Common myeloid progenitor, CD34-positive (primary cell): ENCODE data around the gene OIP5.
"Not testable (repeated sequence)": the region's sequence is repeated elsewhere in the genome, so short reads cannot be mapped to it uniquely, and the experiment has no call there.

Experiments used
- CTCF ChIA-PET: fragments of 350-600 bp; sonication (Branson Sonifier 250); formaldehyde crosslinking; loops from one replicate; lab custom pipeline; 2021; ENCODE audit warnings: antibody characterized with exemption; lab: Charles Lee
- POLR2A ChIA-PET: fragments of 350-600 bp; sonication (Branson Sonifier 250); formaldehyde crosslinking; loops from one replicate; lab custom pipeline; 2021; ENCODE audit warnings: antibody characterized with exemption; lab: Charles Lee
- DNase-seq, 3 donors: peaks; one replicate each; pipeline versions ENCODE4 v3.0.0 to v3.0.0-alpha.2; 2013
- H3K27ac ChIP-seq, 2 experiments: 1 replicate in 1 of 2; 2 replicates in 1 of 2; pipeline ENCODE4 v1.7.0; 2013; ENCODE audit warnings: inconsistent platforms in 2 of 2, low read length in 2 of 2, mild to moderate bottlenecking in 2 of 2, low read depth in 1 of 2, moderate library complexity in 1 of 2; ENCODE audit not compliant: severe bottlenecking in 2 of 2, insufficient read depth in 1 of 2, poor library complexity in 1 of 2
- H3K27me3 ChIP-seq, 5 experiments: replicated peaks in 2 of 5; 1 replicate in 3 of 5; 2 replicates in 2 of 5; pipeline versions ENCODE4 v1.6.1 to v1.7.0; 2013; ENCODE audit warnings: low read length in 4 of 5, mild to moderate bottlenecking in 2 of 5, moderate library complexity in 2 of 5, inconsistent platforms in 1 of 5; ENCODE audit not compliant: insufficient read depth in 5 of 5, control insufficient read depth in 4 of 5
- H3K36me3 ChIP-seq, 4 experiments: 1 replicate in 2 of 4; 2 replicates in 2 of 4; pipeline versions ENCODE4 v1.6.1 to v1.7.0; 2013; ENCODE audit warnings: low read length in 3 of 4, control low read depth in 1 of 4, mild to moderate bottlenecking in 1 of 4; ENCODE audit not compliant: control insufficient read depth in 4 of 4, insufficient read depth in 4 of 4
- H3K4me1 ChIP-seq, 4 experiments: 1 replicate in 3 of 4; 2 replicates in 1 of 4; pipeline versions ENCODE4 v1.6.1 to v1.7.1; 2013; ENCODE audit warnings: low read length in 3 of 4, mild to moderate bottlenecking in 3 of 4, control low read depth in 1 of 4, inconsistent platforms in 1 of 4, moderate library complexity in 1 of 4; ENCODE audit not compliant: control insufficient read depth in 4 of 4, insufficient read depth in 4 of 4; ENCODE audit errors: control extremely low read depth in 1 of 4
- H3K4me3 ChIP-seq, 7 experiments: 1 replicate in 4 of 7; 2 replicates in 3 of 7; pipeline versions ENCODE4 v1.5.1 to v1.7.0; 2013; ENCODE audit warnings: mild to moderate bottlenecking in 7 of 7, low read length in 6 of 7, moderate library complexity in 6 of 7, inconsistent platforms in 2 of 7, low read depth in 2 of 7, control low read depth in 1 of 7; ENCODE audit not compliant: insufficient read depth in 4 of 7, control insufficient read depth in 1 of 7; ENCODE audit errors: extremely low read depth in 1 of 7
- H3K9me3 ChIP-seq, 5 experiments: 1 replicate in 4 of 5; 2 replicates in 1 of 5; pipeline versions ENCODE4 v1.6.1 to v1.7.1; 2013; ENCODE audit warnings: low read length in 4 of 5, mild to moderate bottlenecking in 2 of 5, inconsistent platforms in 1 of 5, low read depth in 1 of 5, moderate library complexity in 1 of 5; ENCODE audit not compliant: control insufficient read depth in 4 of 5, insufficient read depth in 2 of 5; ENCODE audit errors: control extremely low read depth in 1 of 5
- WGBS: methylation state at CpG from one replicate; pipeline ENCODE4 v1.1.5; 2013; ENCODE audit not compliant: insufficient coverage; 5-methylcytosine and 5-hydroxymethylcytosine counted together

The OIP5 gene

DNA sequence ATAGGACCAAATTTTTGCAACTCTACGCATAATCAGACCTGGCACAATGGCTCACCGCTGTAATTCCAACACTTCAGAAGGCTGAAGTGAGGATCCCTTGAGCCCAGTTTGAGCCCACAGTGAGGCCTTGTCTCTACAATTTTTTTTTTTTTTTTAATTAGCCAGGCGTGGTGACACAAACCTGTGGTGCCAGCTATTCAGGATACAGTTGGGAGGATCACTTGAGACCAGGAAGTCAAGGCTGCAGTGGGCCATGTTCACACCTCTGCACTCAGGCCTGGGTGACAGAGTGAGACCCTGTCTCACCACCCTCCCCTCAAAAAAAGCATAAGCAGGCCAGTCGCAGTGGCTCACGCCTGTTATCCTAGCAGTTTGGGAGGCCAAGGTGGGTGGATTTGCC is 24.7 kb downstream of the OIP5 start:
- Histone ChIP-seq H3K9me3 (no peaks in the 10 kb centered on the region), H3K36me3 (peaks cover 5 to 12% (median 10%) of the 10 kb centered on the region in 4 experiments), H3K4me3 (no peak overlapping the region), H3K27me3 (no peaks in the 10 kb centered on the region), H3K27ac (no peak overlapping the region), H3K4me1 (peaks cover 5 to 31% (median 17%) of the 10 kb centered on the region in 4 experiments)
- 81% methylated on average over 3 of the region's 5 CpGs for WGBS
- CTCF ChIA-PET, result interaction anchor here (0.7 to 1.1 kb wide), 3 partner anchors 13 to 33 kb away, joined by 3 read pairs; no protein-coding TSS in a partner anchor
- POLR2A ChIA-PET, result no interaction called here
- no peak for DNase-seq

DNA sequence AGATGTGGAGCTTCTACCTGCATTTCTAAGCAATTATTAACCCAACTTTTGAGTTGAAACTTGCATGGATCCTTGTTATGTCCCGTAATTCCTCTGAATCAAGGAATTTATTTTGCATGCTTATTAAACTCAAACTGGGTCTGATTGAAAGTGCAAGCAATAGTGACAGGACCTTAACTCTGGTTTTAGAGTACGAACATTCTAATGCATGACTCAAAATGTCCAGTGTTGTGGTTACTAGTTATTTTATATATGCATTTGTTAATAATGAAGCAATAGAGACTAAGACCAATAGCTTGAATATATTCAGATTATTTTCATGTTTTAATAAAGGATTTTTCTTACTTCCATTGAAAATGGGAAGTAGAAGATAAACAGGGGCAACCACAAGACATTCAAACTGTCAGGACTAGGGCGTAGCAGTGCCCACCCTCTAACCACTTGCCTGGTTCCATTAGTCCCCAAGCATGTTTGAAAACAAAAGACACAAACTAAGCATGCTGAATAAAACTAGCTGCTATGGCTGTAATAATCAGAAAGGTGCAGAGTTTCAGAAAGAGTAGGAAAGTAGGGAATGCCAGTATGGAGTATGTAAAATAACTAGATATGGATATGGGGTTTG is 28.1 kb downstream of the OIP5 start:
- H3K36me3 ChIP-seq, result peaks cover 3 to 13% (median 5%) of the 10 kb centered on the region in 4 experiments
- DNase-seq, result peak; percentile 48 to 88 (median 82)
- peak overlapping the region in 4 of 7 experiments; percentile 0 to 54 (median 20) for H3K4me3 ChIP-seq
- peaks cover 5 to 34% (median 17%) of the 10 kb centered on the region in 4 experiments for H3K4me1 ChIP-seq
- WGBS, result 45% methylated on average over 2 of the region's 3 CpGs
- peak overlapping the region; percentile 9 to 60 for H3K27ac ChIP-seq
- POLR2A ChIA-PET, result interaction anchor here (0.5 kb wide), 1 partner anchor 89 kb away, joined by 3 read pairs; no protein-coding TSS in a partner anchor
- CTCF ChIA-PET, result interaction anchor here (1.9 to 3.3 kb wide), 4 partner anchors 10 to 28 kb away, joined by 6 to 13 read pairs (median 8); partner anchors contain the start of genes NUSAP1 and OIP5
- no peaks in the 10 kb centered on the region for H3K9me3 ChIP-seq
- H3K27me3 ChIP-seq, result no peaks in the 10 kb centered on the region

GRCh38 chr15:41301587-41301986 is 30.8 kb downstream of the OIP5 start:
- no peak for DNase-seq
- Histone ChIP-seq H3K27me3 (no peaks in the 10 kb centered on the region), H3K36me3 (peaks cover 7 to 19% (median 9%) of the 10 kb centered on the region in 4 experiments), H3K4me1 (peaks cover 5 to 33% (median 16%) of the 10 kb centered on the region in 4 experiments), H3K27ac (no peak overlapping the region), H3K4me3 (no peak overlapping the region), H3K9me3 (no peaks in the 10 kb centered on the region)
- ChIA-PET POLR2A (no interaction called here), CTCF (interaction anchor here (0.8 to 2.4 kb wide), 2 partner anchors 10 to 30 kb away, joined by 3 to 7 read pairs; no protein-coding TSS in a partner anchor)
- no CpG with 5 or more reads among the region's 1 CpG for WGBS

DNA sequence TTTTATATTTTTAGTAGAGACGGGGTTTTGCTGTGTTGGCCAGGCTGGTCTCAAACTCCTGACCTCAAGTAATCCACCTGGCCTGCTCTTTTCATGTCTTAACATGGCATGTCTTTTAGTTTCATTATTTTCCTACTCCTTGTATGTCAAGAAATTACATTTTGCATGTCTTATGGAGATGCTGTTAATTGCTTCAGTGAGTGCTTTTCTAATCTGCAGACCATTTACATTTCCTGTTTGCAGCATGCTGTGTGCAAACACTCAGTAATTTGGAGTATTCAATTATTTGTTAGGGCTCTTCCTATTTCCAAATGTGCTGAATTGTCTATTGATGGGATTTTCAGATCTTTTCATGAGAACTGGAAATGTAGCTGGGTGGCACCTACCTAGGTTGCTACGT is 31.3 kb downstream of the OIP5 start:
- H3K27ac ChIP-seq, POLR2A ChIA-PET, H3K27me3 ChIP-seq, H3K4me3 ChIP-seq, H3K9me3 ChIP-seq, DNase-seq: not testable (repeated sequence)
- peaks cover 5 to 19% (median 11%) of the 10 kb centered on the region in 4 experiments for H3K36me3 ChIP-seq
- WGBS, result 100% methylated on average over 1 of the region's 2 CpGs
- H3K4me1 ChIP-seq, result peaks cover 5 to 28% (median 14%) of the 10 kb centered on the region in 4 experiments
- CTCF ChIA-PET, result interaction anchor here (0.8 to 2.4 kb wide), 2 partner anchors 10 to 30 kb away, joined by 3 to 7 read pairs; no protein-coding TSS in a partner anchor

DNA sequence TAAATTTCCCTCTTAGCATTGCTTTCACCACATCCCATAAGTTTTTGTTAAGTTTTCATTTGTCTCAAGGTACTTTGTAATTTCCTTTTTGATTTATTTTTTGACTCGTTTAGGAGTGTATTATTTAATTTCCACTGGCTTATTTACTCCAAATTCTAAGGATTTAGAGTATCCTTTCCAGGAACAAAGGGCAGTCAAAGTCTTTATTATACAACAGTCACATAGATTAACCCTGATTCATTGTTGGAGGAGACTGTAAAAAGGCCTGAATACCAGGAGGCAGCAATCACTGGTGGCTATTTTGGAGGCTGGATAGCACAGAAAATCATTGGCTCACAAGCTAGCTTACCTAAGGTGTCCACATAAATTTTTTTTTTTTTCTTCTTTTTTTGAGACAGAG is 39.9 kb downstream of the OIP5 start:
- no peak for DNase-seq
- no peaks in the 10 kb centered on the region for H3K27me3 ChIP-seq
- no peaks in the 10 kb centered on the region for H3K9me3 ChIP-seq
- CTCF ChIA-PET, result interaction anchor here (1.5 to 2.4 kb wide), 3 partner anchors 8 to 146 kb away, joined by 3 to 7 read pairs (median 4); no protein-coding TSS in a partner anchor
- POLR2A ChIA-PET, result interaction anchor here (0.6 kb wide), 1 partner anchor 11 kb away, joined by 4 read pairs; no protein-coding TSS in a partner anchor
- no CpG with 5 or more reads among the region's 1 CpG for WGBS
- peaks cover 3 to 51% (median 20%) of the 10 kb centered on the region in 4 experiments for H3K36me3 ChIP-seq
- no peak overlapping the region for H3K4me3 ChIP-seq
- H3K4me1 ChIP-seq, result peaks cover 2 to 22% (median 12%) of the 10 kb centered on the region in 4 experiments
- H3K27ac ChIP-seq, result peak overlapping the region in 1 of 2 experiments; percentile 29

- no peak overlapping the region for H3K4me3 ChIP-seq
- H3K9me3 ChIP-seq, result no peaks in the 10 kb centered on the region
- DNase-seq, result peak; percentile 28 to 63 (median 53)
- H3K27me3 ChIP-seq, result no peaks in the 10 kb centered on the region
- ChIA-PET CTCF (interaction anchor here (0.6 to 2.4 kb wide), 6 partner anchors 9 to 213 kb away, joined by 3 to 7 read pairs (median 3); partner anchors contain the start of genes NUSAP1 and OIP5), POLR2A (interaction anchor here (0.6 kb wide), 2 partner anchors 57 to 626 kb away, joined by 3 to 4 read pairs; no protein-coding TSS in a partner anchor)
- WGBS, result 60% methylated on average over 5 of the region's 9 CpGs
- peak overlapping the region in 1 of 2 experiments; percentile 22 for H3K27ac ChIP-seq
- peaks cover 3 to 57% (median 24%) of the 10 kb centered on the region in 4 experiments for H3K36me3 ChIP-seq
- H3K4me1 ChIP-seq, result peaks cover 2 to 24% (median 16%) of the 10 kb centered on the region in 4 experiments
Observed at GRCh38 chr15:41291065-41291631, 41.2 kb downstream of the OIP5 start.
